ENCODE results near the gene ERP27. TPM values are rescaled to one million over a fixed set of nuclear protein-coding genes. Genes with fewer than 3 reads are reported as not detected.
A peak's percentile ranks its signal among the peaks of the same experiment; 100 is the strongest.

The ERP27 gene
- total and polyA plus RNA-seq, 2 donors (not counting 1 experiment from before 2014, with no cell fraction given), result 0.10 to 0.17 TPM

- DNase-seq (ENCODE audit: low read depth in 2 of 2), result peak in 1 of 2 donors; percentile 29
- H3K27me3 ChIP-seq (ENCODE audit: control insufficient read depth, insufficient read depth, low read length), result no peaks in the 10 kb centered on the region
- no peak overlapping the region for H3K9ac ChIP-seq (ENCODE audit: insufficient read depth, low read length)
- no peak overlapping the region for H3K4me2 ChIP-seq (ENCODE audit: extremely low read depth, insufficient read depth, low read length)
- no peaks in the 10 kb centered on the region for H3K9me3 ChIP-seq (ENCODE audit: control insufficient read depth, insufficient read depth, low read depth, low read length)
- no peak overlapping the region for H3K4me3 ChIP-seq (replicated peaks in 1 of 4; ENCODE audit: control extremely low read depth in 1 of 4, insufficient read depth in 1 of 4, low read depth in 3 of 4, low read length in 4 of 4)
- no peak for TF ChIP-seq EZH2 (IDR thresholded peaks at IDR 0.05; ENCODE audit: low read length, missing control alignments)
- TF ChIP-seq, protein P1, sequence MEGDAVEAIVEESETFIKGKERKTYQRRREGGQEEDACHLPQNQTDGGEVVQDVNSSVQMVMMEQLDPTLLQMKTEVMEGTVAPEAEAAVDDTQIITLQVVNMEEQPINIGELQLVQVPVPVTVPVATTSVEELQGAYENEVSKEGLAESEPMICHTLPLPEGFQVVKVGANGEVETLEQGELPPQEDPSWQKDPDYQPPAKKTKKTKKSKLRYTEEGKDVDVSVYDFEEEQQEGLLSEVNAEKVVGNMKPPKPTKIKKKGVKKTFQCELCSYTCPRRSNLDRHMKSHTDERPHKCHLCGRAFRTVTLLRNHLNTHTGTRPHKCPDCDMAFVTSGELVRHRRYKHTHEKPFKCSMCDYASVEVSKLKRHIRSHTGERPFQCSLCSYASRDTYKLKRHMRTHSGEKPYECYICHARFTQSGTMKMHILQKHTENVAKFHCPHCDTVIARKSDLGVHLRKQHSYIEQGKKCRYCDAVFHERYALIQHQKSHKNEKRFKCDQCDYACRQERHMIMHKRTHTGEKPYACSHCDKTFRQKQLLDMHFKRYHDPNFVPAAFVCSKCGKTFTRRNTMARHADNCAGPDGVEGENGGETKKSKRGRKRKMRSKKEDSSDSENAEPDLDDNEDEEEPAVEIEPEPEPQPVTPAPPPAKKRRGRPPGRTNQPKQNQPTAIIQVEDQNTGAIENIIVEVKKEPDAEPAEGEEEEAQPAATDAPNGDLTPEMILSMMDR (conservative IDR thresholded peaks at IDR 0.05 in 1 of 2, IDR thresholded peaks at IDR 0.05 in 1 of 2; ENCODE audit: low read depth in 1 of 2, low read length in 2 of 2), result no peak
- H3K4me1 ChIP-seq (ENCODE audit: control insufficient read depth, extremely low read depth, insufficient read depth, low read length), result peaks cover 3% of the 10 kb centered on the region
- no peaks in the 10 kb centered on the region for H3K36me3 ChIP-seq (ENCODE audit: control insufficient read depth, insufficient read depth, low read length)
- H4K20me1 ChIP-seq (ENCODE audit: control insufficient read depth, extremely low read depth, insufficient read depth, low read length), result no peaks in the 10 kb centered on the region
- no peak overlapping the region for H3K27ac ChIP-seq (ENCODE audit: insufficient read depth, low read length)
- no peak overlapping the region for H2AFZ ChIP-seq (ENCODE audit: low read length)
- no peaks in the 10 kb centered on the region for H3K79me2 ChIP-seq (ENCODE audit: control insufficient read depth, insufficient read depth, low read length)
Measured at GRCh38 chr12:14930299-14930698, 8.0 kb downstream of the ERP27 start.

GRCh38 chr12:14928931-14929330 lies 9.4 kb downstream of the ERP27 start:
- peak in 1 of 2 donors; percentile 38 for DNase-seq (ENCODE audit: low read depth in 2 of 2)
- Histone ChIP-seq H3K27me3 (ENCODE audit: control insufficient read depth, insufficient read depth, low read length) (no peaks in the 10 kb centered on the region), H3K9me3 (ENCODE audit: control insufficient read depth, insufficient read depth, low read depth, low read length) (no peaks in the 10 kb centered on the region), H3K27ac (ENCODE audit: insufficient read depth, low read length) (no peak overlapping the region), H4K20me1 (ENCODE audit: control insufficient read depth, extremely low read depth, insufficient read depth, low read length) (no peaks in the 10 kb centered on the region), H3K4me2 (ENCODE audit: extremely low read depth, insufficient read depth, low read length) (no peak overlapping the region), H2AFZ (ENCODE audit: low read length) (peak overlapping the region; percentile 33), H3K9ac (ENCODE audit: insufficient read depth, low read length) (no peak overlapping the region), H3K4me1 (ENCODE audit: control insufficient read depth, extremely low read depth, insufficient read depth, low read length) (peaks cover 3% of the 10 kb centered on the region), H3K79me2 (ENCODE audit: control insufficient read depth, insufficient read depth, low read length) (no peaks in the 10 kb centered on the region), H3K4me3 (replicated peaks in 1 of 4; ENCODE audit: control extremely low read depth in 1 of 4, insufficient read depth in 1 of 4, low read depth in 3 of 4, low read length in 4 of 4) (no peak overlapping the region), H3K36me3 (ENCODE audit: control insufficient read depth, insufficient read depth, low read length) (no peaks in the 10 kb centered on the region)
- TF ChIP-seq EZH2 (IDR thresholded peaks at IDR 0.05; ENCODE audit: low read length, missing control alignments), result no peak
- TF ChIP-seq, protein P1 (conservative IDR thresholded peaks at IDR 0.05 in 1 of 2, IDR thresholded peaks at IDR 0.05 in 1 of 2; ENCODE audit: low read depth in 1 of 2, low read length in 2 of 2), result no peak

DNA sequence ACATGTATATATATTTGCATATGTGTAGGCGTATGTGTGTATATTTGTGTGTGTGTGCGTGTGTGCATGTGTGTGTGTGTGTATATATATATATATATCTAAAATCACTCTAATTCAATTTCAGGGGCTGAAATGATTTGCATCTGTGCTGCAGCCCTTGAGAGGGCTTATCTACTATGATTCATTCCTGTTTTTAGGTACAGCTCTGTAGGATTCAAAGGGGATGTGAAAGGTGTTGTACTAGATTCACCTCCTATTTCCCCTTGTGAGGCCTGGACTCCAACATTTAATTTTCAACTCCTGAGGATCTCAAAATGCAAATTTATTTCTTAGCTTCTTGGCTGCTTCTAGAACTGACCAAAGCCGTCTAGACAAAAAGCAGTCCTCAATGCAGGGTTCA lies 11.1 kb downstream of the ERP27 start:
- Histone ChIP-seq H3K79me2 (ENCODE audit: control insufficient read depth, insufficient read depth, low read length) (no peaks in the 10 kb centered on the region), H3K27ac (ENCODE audit: insufficient read depth, low read length) (no peak overlapping the region), H3K4me1 (ENCODE audit: control insufficient read depth, extremely low read depth, insufficient read depth, low read length) (peaks cover 3% of the 10 kb centered on the region), H3K9ac (ENCODE audit: insufficient read depth, low read length) (no peak overlapping the region), H3K9me3 (ENCODE audit: control insufficient read depth, insufficient read depth, low read depth, low read length) (no peaks in the 10 kb centered on the region), H3K4me2 (ENCODE audit: extremely low read depth, insufficient read depth, low read length) (no peak overlapping the region), H3K27me3 (ENCODE audit: control insufficient read depth, insufficient read depth, low read length) (no peaks in the 10 kb centered on the region), H2AFZ (ENCODE audit: low read length) (no peak overlapping the region), H3K4me3 (replicated peaks in 1 of 4; ENCODE audit: control extremely low read depth in 1 of 4, insufficient read depth in 1 of 4, low read depth in 3 of 4, low read length in 4 of 4) (no peak overlapping the region), H4K20me1 (ENCODE audit: control insufficient read depth, extremely low read depth, insufficient read depth, low read length) (no peaks in the 10 kb centered on the region), H3K36me3 (ENCODE audit: control insufficient read depth, insufficient read depth, low read length) (no peaks in the 10 kb centered on the region)
- DNase-seq (ENCODE audit: low read depth in 2 of 2), result no peak
- TF ChIP-seq EZH2 (IDR thresholded peaks at IDR 0.05; ENCODE audit: low read length, missing control alignments), result no peak
- TF ChIP-seq, protein P1 (conservative IDR thresholded peaks at IDR 0.05 in 1 of 2, IDR thresholded peaks at IDR 0.05 in 1 of 2; ENCODE audit: low read depth in 1 of 2, low read length in 2 of 2), result no peak

Data from fibroblast of lung (primary cell).